ENCODE data around the gene MRC1. TPM values are rescaled to one million over a fixed set of nuclear protein-coding genes. Genes with fewer than 3 reads are reported as not detected.

The MRC1 gene
- total RNA-seq, 2 donors from 2014 or later = 0.09 TPM; not detected in 1

DNA sequence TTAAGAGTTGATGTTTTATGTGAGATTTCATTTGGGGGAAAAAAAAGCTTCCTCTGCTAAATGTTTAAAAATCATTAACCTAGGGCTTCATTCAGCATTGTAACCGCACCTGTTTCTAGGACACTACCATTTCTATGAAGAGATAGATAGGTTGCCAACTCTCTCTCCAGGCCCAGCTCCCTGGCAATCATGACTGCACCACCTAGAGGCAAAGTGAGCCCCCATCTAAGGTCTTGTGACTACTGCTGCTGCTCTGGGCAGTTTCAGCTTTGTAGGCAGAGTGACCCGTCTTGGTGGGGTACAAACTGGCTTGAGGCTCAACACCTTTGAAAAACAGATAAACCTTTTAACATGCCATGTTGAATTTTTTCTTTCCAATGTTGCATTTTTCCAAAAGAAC lies 27.3 kb upstream of the MRC1 start:
- Histone ChIP-seq H3K4me1 (ENCODE audit: control insufficient read depth, insufficient read depth, low read length) (no peaks in the 10 kb centered on the region), H3K9ac (ENCODE audit: extremely low read depth, low read length, poor library complexity, severe bottlenecking) (no peak overlapping the region), H3K27ac (ENCODE audit: low read depth, low read length) (no peak overlapping the region), H3K36me3 (ENCODE audit: control insufficient read depth, insufficient read depth, low read length) (no peaks in the 10 kb centered on the region), H3K4me3 (ENCODE audit: low read length) (no peak overlapping the region), H3K9me3 (ENCODE audit: control insufficient read depth, low read length) (no peaks in the 10 kb centered on the region), H3K27me3 (ENCODE audit: control insufficient read depth, insufficient read depth, low read length, poor library complexity, severe bottlenecking) (no peaks in the 10 kb centered on the region)
- DNase-seq = peak; percentile 71
- H3K27me3 Mint-ChIP-seq (ENCODE audit: insufficient read depth) = no peaks in the 10 kb centered on the region
- no peak overlapping the region for H3K27ac Mint-ChIP-seq
- TF ChIP-seq, protein P1, sequence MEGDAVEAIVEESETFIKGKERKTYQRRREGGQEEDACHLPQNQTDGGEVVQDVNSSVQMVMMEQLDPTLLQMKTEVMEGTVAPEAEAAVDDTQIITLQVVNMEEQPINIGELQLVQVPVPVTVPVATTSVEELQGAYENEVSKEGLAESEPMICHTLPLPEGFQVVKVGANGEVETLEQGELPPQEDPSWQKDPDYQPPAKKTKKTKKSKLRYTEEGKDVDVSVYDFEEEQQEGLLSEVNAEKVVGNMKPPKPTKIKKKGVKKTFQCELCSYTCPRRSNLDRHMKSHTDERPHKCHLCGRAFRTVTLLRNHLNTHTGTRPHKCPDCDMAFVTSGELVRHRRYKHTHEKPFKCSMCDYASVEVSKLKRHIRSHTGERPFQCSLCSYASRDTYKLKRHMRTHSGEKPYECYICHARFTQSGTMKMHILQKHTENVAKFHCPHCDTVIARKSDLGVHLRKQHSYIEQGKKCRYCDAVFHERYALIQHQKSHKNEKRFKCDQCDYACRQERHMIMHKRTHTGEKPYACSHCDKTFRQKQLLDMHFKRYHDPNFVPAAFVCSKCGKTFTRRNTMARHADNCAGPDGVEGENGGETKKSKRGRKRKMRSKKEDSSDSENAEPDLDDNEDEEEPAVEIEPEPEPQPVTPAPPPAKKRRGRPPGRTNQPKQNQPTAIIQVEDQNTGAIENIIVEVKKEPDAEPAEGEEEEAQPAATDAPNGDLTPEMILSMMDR (conservative IDR thresholded peaks at IDR 0.05) = peak; percentile 58
- no peak overlapping the region for H3K4me3 Mint-ChIP-seq
- no peaks in the 10 kb centered on the region for H3K9me3 Mint-ChIP-seq
- no peaks in the 10 kb centered on the region for H3K4me1 Mint-ChIP-seq
- 70 to 86% methylated on average over 2 of the region's 2 CpGs for WGBS, 2 experiments (ENCODE audit: insufficient coverage in 1 of 2, insufficient read length in 1 of 2)
- H3K36me3 Mint-ChIP-seq (ENCODE audit: low read depth) = no peaks in the 10 kb centered on the region

GRCh38 chr10:17782921-17783665 lies 26.1 kb upstream of the MRC1 start:
- Mint-ChIP-seq H3K4me1 (peaks cover 6% of the 10 kb centered on the region), H3K27ac (no peak overlapping the region), H3K27me3 (ENCODE audit: insufficient read depth) (no peaks in the 10 kb centered on the region), H3K9me3 (no peaks in the 10 kb centered on the region), H3K4me3 (no peak overlapping the region), H3K36me3 (ENCODE audit: low read depth) (no peaks in the 10 kb centered on the region)
- Histone ChIP-seq H3K4me1 (ENCODE audit: control insufficient read depth, insufficient read depth, low read length) (peaks cover 3% of the 10 kb centered on the region), H3K9ac (ENCODE audit: extremely low read depth, low read length, poor library complexity, severe bottlenecking) (no peak overlapping the region), H3K27ac (ENCODE audit: low read depth, low read length) (no peak overlapping the region), H3K9me3 (ENCODE audit: control insufficient read depth, low read length) (no peaks in the 10 kb centered on the region), H3K36me3 (ENCODE audit: control insufficient read depth, insufficient read depth, low read length) (no peaks in the 10 kb centered on the region), H3K27me3 (ENCODE audit: control insufficient read depth, insufficient read depth, low read length, poor library complexity, severe bottlenecking) (no peaks in the 10 kb centered on the region), H3K4me3 (ENCODE audit: low read length) (no peak overlapping the region)
- DNase-seq = no peak
- 94 to 96% methylated on average over 13 to 15 of the region's 16 CpGs for WGBS, 2 experiments (ENCODE audit: insufficient coverage in 1 of 2, insufficient read length in 1 of 2)
- TF ChIP-seq, protein P1 (conservative IDR thresholded peaks at IDR 0.05) = no peak

DNA sequence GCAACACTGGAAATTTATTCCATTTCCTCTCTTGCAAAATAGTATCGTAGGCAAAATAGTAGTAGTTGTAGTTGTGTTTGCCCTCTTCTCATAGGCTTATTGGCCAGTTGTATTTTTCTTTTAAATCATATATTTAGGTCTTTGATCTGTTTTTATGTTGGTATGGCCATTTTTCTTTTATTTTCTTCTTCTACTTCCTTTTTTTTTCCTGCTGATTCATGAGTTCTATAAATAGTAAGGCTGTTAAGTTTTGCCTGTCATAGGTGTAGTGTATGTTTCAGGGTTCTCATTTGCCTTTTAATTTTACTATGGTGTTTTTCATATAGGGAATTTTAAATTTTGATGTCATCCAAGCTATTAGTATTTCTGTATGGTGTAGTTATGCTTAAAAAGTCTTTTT lies 25.4 kb upstream of the MRC1 start:
- H3K4me1 Mint-ChIP-seq = peaks cover 7% of the 10 kb centered on the region
- no peaks in the 10 kb centered on the region for H3K9me3 ChIP-seq (ENCODE audit: control insufficient read depth, low read length)
- H3K27ac ChIP-seq (ENCODE audit: low read depth, low read length) = no peak overlapping the region
- DNase-seq = no peak
- no peaks in the 10 kb centered on the region for H3K36me3 ChIP-seq (ENCODE audit: control insufficient read depth, insufficient read depth, low read length)
- H3K4me3 ChIP-seq (ENCODE audit: low read length) = no peak overlapping the region
- no peak overlapping the region for H3K27ac Mint-ChIP-seq
- H3K4me3 Mint-ChIP-seq = no peak overlapping the region
- H3K36me3 Mint-ChIP-seq (ENCODE audit: low read depth) = no peaks in the 10 kb centered on the region
- H3K27me3 Mint-ChIP-seq (ENCODE audit: insufficient read depth) = no peaks in the 10 kb centered on the region
- H3K9ac ChIP-seq (ENCODE audit: extremely low read depth, low read length, poor library complexity, severe bottlenecking) = no peak overlapping the region
- no peaks in the 10 kb centered on the region for H3K9me3 Mint-ChIP-seq
- H3K27me3 ChIP-seq (ENCODE audit: control insufficient read depth, insufficient read depth, low read length, poor library complexity, severe bottlenecking) = no peaks in the 10 kb centered on the region
- TF ChIP-seq, protein P1 (conservative IDR thresholded peaks at IDR 0.05) = no peak
- no CpG with 5 or more reads among the region's 1 CpG for WGBS, 2 experiments (ENCODE audit: insufficient coverage in 1 of 2, insufficient read length in 1 of 2)
- H3K4me1 ChIP-seq (ENCODE audit: control insufficient read depth, insufficient read depth, low read length) = peaks cover 3% of the 10 kb centered on the region

Data from endodermal cell (in vitro differentiated cells).